ENCODE data around the gene CIAO2A.
"Not testable (repeated sequence)": the region's sequence is repeated elsewhere in the genome, so short reads cannot be mapped to it uniquely, and the experiment has no call there.

CIAO2A gene

DNA sequence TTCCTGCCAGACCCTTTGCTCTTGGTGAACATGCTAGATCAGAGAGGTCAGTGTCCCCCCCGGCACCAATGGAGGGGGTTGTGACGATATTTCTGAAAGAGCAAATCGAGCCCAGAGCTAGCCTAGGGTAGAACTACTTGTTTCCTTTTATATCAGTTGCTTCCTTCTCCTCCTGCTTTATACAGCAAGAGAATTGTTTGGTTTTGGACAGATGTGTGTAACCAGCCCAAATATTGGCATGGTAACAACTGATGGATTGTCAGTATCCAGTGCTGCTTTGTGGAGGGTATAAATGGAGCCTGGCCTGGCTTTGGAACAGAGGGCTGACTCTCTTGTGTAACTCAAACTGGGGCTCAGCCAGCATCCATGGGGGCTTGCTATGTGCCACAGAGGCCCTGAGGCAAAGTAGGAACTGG is 29.3 kb upstream of the CIAO2A start:
- DNase-seq (no peak), ATAC-seq (replicated peaks) (no peak)
- H3K9me3 Mint-ChIP-seq = no peaks in the 10 kb centered on the region
- H3K27me3 Mint-ChIP-seq = no peaks in the 10 kb centered on the region
- no peaks in the 10 kb centered on the region for H3K4me1 Mint-ChIP-seq
- no peak overlapping the region for H3K27ac Mint-ChIP-seq
- H3K36me3 Mint-ChIP-seq = peaks cover 25 to 38% of the 10 kb centered on the region in 2 donors
- H3K4me3 Mint-ChIP-seq = no peak overlapping the region

DNA sequence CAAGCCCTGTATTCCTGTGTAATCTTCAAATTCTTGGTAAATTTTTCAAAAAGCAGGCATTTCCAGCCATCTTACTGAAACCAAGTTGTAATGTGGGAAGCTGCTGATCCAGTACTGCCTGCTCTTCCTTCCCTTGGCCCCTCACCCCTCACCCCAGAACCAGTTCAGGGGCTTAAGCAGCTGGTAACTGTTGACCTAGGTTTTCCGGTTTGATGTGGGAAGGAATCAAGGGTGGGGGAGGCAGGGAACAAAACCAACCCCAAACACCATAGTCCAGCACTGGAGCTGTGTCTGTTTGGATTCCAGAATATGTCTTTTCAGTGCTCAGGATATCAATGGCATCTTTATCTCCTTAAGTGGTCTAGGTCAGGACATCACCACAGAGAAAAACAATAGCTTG is 28.8 kb upstream of the CIAO2A start:
- Mint-ChIP-seq H3K36me3 (peaks cover 22 to 36% of the 10 kb centered on the region in 2 donors), H3K4me3 (no peak overlapping the region), H3K4me1 (no peaks in the 10 kb centered on the region), H3K27me3 (no peaks in the 10 kb centered on the region), H3K9me3 (no peaks in the 10 kb centered on the region), H3K27ac (no peak overlapping the region)
- DNase-seq = no peak
- no peak for ATAC-seq (replicated peaks)

DNA sequence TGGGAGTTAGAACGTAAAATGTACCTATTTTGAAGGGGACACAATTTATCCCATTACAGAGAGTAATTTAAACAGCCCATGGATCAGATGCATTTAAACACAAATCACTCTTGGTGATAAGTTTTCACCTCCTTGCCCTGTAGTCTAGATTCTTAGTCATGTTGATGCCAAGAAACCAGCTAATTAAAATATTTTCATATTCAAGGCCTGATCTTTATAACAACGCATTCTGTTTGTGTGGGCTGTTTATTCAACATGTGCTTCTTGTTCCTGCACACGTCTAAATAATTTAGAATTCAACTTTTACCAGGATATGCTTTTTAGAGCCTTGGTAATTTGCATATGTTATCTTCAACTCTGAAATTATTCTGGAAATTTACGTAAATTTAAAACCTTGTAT is 28.0 kb upstream of the CIAO2A start:
- H3K36me3 Mint-ChIP-seq = peaks cover 25 to 38% of the 10 kb centered on the region in 2 donors

DNA sequence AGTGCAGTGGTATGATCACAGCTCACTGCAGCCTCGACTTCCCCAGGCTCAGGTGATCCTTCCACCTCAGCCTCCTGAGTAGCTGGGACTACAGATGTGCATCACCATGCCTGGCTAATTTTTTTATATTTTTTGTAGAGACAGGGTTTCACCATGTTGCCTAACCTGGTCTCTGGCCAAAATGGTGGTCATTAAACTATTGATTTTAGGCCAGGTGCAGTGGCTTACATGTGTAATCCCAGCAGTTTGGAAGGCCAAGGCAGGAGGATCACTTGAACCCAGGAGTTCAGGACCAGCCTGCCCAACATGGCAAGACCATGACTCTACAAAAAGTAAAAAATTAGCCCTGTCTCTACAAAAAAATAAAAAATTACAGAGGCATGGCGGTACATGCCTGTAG is 26.7 kb upstream of the CIAO2A start:
- not testable (repeated sequence) for H3K4me1 Mint-ChIP-seq; H3K4me3 Mint-ChIP-seq; H3K27me3 Mint-ChIP-seq; DNase-seq; H3K9me3 Mint-ChIP-seq; H3K27ac Mint-ChIP-seq; ATAC-seq (replicated peaks)
- peaks cover 25 to 32% of the 10 kb centered on the region in 2 donors for H3K36me3 Mint-ChIP-seq

More for the DNA sequence above, 28.0 kb upstream of the CIAO2A start:
- Mint-ChIP-seq H3K4me1 (no peaks in the 10 kb centered on the region), H3K4me3 (no peak overlapping the region), H3K9me3 (no peaks in the 10 kb centered on the region), H3K27me3 (no peaks in the 10 kb centered on the region), H3K27ac (no peak overlapping the region)
- no peak for DNase-seq
- no peak for ATAC-seq (replicated peaks)

DNA sequence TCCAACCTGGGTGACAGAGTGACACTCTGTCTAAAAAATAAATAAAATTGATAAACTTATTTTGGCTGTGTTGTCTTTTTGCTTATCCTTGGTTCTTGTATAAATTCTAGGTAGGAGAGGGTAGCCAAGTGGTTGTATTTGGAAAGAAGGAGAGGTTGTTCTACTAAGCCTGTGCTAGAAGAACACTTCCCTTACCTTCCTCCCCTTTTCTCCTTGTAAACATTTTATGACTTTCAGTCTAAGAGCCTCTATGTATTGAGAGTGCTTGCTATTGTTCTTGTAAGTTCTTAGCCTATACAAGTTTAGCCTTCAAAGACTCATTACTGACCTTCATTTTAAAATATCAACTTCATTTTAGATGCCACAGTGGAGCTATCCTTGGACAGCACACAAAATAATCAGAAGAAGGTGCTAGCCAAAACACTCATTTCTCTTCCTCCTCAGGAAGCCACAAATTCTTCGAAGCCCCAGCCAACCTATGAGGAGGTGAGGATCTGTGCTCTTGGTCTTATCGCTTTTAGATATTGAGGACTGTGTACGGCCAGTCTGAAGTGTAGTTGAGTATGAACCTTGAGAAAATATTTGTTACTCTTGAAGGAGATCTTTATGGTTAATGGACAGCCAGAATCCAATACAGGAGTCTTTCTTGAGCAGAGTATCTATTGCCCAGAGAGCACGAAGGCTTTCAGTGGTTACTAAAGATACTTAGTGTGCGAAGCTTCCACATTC is 24.3 kb upstream of the CIAO2A start:
- Mint-ChIP-seq H3K27ac (no peak overlapping the region), H3K36me3 (peaks cover 30 to 39% of the 10 kb centered on the region in 2 donors), H3K9me3 (no peaks in the 10 kb centered on the region), H3K27me3 (no peaks in the 10 kb centered on the region), H3K4me1 (peaks cover 5 to 13% of the 10 kb centered on the region in 2 donors), H3K4me3 (no peak overlapping the region)
- no peak for DNase-seq
- no peak for ATAC-seq (replicated peaks)

DNA sequence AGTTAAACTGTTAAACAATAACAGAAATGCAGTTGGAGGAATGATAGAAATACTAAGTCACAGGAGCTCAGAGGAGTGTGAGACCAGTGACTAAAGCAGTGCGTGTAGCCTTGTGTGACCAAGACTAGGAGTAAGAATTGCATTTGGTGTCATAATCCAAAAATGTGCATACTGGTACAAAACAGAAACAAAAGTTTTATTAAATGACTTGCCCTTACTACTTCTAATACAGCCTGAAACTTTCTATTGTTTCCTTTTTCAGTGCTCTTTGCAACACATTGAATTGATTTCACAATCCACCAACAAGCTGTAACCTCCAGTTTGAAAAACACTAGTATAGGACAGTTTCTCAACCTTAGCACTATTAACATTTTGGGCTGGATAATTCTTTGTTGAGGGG is 19.3 kb upstream of the CIAO2A start:
- peak in 1 of 2 donors; percentile 30 for ATAC-seq (replicated peaks)

DNA sequence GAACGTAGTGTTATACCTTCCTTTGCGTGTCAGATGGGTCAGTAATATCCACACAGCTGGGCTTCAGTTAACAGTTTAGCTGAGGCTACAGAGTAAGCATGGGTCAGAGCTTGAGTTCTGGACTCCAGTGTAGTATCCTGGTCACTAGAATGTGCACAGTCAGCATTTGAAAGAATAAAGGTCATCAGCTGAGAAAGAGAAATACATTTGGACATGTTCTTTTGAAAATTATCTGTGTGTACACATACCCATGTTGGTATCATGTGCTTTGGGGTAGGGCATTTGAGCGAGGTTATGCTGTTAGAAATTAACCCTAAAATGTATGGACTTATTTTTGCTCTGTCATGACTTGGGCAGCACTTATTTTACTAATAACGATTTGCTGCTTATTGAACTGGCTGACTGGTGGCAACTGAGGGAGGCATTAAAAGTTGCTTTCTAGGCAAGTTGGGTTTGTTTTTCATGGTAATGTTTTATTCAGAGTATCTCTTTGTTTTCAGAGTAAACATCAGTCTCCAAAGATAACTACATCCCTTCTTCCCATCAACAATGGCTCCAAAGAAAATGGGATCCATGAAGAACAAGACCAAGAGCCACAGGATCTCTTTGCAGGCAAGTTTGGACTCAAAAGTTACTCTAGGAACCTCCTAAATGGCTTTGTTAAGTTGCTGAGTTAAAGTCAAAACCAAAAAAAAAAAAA is 18.6 kb upstream of the CIAO2A start:
- no peak overlapping the region for H3K27ac Mint-ChIP-seq
- no peak overlapping the region for H3K4me3 Mint-ChIP-seq
- peaks cover 29 to 63% of the 10 kb centered on the region in 2 donors for H3K4me1 Mint-ChIP-seq

More for the DNA sequence above, 19.3 kb upstream of the CIAO2A start:
- peaks cover 28 to 39% of the 10 kb centered on the region in 2 donors for H3K36me3 Mint-ChIP-seq
- peaks cover 29 to 56% of the 10 kb centered on the region in 2 donors for H3K4me1 Mint-ChIP-seq
- DNase-seq = no peak
- H3K27ac Mint-ChIP-seq = peak overlapping the region; percentile 65
- no peaks in the 10 kb centered on the region for H3K27me3 Mint-ChIP-seq
- no peak overlapping the region for H3K4me3 Mint-ChIP-seq
- H3K9me3 Mint-ChIP-seq = no peaks in the 10 kb centered on the region

DNA sequence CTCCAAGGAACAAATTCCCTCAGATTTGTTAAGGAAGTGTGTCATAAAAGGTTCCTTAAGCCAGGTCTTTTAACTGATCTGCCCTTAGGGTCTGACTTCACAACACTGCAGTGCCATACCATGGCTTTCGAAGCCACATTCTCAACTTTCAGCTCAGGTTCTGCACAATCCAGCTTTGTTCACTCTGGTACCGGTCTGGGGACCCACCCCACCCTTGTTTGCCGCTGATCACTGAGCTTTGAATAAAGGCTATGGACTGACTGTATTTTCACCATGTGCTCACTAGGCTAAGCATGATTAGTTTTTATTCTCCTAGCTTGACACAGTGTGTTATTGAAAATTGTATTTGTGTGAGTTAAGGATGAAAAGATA is 18.0 kb upstream of the CIAO2A start:
- no peak for DNase-seq
- Mint-ChIP-seq H3K36me3 (peaks cover 25 to 32% of the 10 kb centered on the region in 2 donors), H3K4me1 (peaks cover 35 to 68% of the 10 kb centered on the region in 2 donors), H3K4me3 (no peak overlapping the region), H3K27ac (peak overlapping the region; percentile 86), H3K9me3 (no peaks in the 10 kb centered on the region), H3K27me3 (no peaks in the 10 kb centered on the region)
- peak; percentile 18 to 21 for ATAC-seq (replicated peaks)

More for the DNA sequence above, 18.6 kb upstream of the CIAO2A start:
- ATAC-seq (replicated peaks) (no peak), DNase-seq (no peak)
- peaks cover 28 to 36% of the 10 kb centered on the region in 2 donors for H3K36me3 Mint-ChIP-seq
- H3K9me3 Mint-ChIP-seq = no peaks in the 10 kb centered on the region
- no peaks in the 10 kb centered on the region for H3K27me3 Mint-ChIP-seq

DNA sequence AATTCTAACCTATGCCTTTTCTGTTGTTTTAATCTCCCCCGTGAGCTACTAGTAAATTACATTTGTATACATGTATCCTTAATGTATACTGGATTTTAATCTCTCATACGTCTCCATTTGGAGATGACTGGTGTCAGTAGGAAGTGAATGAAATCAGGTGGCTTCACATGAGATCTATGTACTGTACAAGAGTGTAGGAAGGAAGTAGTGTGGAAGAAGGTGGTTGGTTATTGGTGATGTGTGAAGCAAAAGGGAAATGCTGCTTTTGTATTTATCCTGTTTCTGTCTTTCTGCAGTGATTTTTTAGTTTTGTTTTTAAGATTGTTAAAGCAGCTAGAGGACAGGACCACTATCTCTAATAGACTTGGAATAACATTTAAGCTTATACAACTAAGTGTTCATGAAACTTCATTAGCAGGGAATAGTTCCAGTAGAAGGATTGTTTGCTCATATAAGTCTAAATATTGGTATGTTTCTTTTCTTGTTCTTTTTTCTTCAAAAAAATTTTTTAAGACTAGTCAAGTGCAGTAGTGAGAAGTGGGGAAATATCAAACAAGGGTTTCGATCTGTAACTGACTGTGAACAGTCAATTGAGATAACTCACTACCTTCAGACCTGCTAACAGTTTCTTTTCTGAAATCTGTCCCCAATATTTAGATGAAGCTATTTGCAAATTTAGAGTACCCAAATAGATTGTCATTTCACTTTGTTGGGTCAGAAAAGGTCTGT is 17.5 kb upstream of the CIAO2A start:
- ATAC-seq (replicated peaks) (peak; percentile 85 to 95), DNase-seq (no peak)
- Mint-ChIP-seq H3K9me3 (no peaks in the 10 kb centered on the region), H3K4me1 (peaks cover 40 to 74% of the 10 kb centered on the region in 2 donors), H3K27ac (peak overlapping the region; percentile 86), H3K27me3 (no peaks in the 10 kb centered on the region), H3K36me3 (peaks cover 25 to 32% of the 10 kb centered on the region in 2 donors), H3K4me3 (peak overlapping the region in 1 of 2 donors; percentile 37)

DNA sequence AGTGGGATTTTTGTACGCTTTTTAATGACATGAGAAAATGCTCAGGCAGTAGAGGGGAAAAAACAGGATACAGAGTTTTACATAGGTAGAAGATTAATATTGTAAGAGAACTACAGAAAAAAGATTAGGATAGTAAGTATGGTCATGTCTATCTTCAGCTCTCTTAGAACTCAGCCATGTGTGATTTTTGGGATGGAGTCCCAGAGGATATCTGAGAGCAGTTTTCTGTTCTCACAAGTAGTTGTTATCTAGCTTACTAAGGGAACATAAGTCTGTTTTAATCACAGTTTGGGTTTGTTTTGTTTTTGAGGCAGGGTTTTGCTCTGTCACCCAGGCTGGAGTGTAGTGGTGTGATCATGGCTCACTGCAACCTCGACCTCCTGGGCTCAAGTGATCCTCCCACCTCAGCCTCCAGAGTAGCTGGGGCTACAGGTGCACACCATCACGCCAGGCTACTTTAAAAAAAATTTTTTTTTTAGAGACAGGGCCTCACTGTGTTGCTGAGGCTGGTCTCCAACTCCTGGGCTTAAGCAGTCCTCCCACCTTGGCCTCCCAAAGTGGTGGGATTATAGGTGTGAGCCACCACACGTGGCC is 16.6 kb upstream of the CIAO2A start:
- H3K9me3 Mint-ChIP-seq; H3K4me3 Mint-ChIP-seq; DNase-seq; ATAC-seq (replicated peaks); H3K27me3 Mint-ChIP-seq: not testable (repeated sequence)
- peaks cover 25 to 32% of the 10 kb centered on the region in 2 donors for H3K36me3 Mint-ChIP-seq
- H3K4me1 Mint-ChIP-seq = peaks cover 40 to 74% of the 10 kb centered on the region in 2 donors
- H3K27ac Mint-ChIP-seq = peak overlapping the region; percentile 86

DNA sequence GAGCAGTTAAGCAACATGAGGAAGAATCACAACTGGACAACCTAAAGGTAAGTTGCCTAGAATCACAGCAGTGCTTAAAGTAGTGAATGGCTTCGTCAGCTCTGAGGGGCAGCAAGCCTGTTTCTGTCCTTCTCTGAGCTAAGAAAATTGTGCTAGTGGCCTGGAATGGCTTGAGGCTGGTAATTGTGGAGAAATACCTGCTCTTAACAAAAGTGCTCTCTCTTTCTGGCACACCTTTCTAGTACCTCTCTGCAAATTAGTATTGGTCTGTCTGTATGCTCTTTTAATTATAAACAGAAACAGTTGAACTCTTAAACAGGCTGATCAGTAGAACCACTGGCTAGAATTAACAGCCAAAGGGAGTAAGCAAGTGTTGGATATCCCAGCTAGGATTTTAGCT is 13.7 kb upstream of the CIAO2A start:
- Mint-ChIP-seq H3K36me3 (peaks cover 13 to 19% of the 10 kb centered on the region in 2 donors), H3K9me3 (no peaks in the 10 kb centered on the region), H3K4me3 (no peak overlapping the region), H3K27me3 (no peaks in the 10 kb centered on the region), H3K4me1 (peaks cover 35 to 69% of the 10 kb centered on the region in 2 donors), H3K27ac (peak overlapping the region; percentile 56)
- DNase-seq (no peak), ATAC-seq (replicated peaks) (no peak)

DNA sequence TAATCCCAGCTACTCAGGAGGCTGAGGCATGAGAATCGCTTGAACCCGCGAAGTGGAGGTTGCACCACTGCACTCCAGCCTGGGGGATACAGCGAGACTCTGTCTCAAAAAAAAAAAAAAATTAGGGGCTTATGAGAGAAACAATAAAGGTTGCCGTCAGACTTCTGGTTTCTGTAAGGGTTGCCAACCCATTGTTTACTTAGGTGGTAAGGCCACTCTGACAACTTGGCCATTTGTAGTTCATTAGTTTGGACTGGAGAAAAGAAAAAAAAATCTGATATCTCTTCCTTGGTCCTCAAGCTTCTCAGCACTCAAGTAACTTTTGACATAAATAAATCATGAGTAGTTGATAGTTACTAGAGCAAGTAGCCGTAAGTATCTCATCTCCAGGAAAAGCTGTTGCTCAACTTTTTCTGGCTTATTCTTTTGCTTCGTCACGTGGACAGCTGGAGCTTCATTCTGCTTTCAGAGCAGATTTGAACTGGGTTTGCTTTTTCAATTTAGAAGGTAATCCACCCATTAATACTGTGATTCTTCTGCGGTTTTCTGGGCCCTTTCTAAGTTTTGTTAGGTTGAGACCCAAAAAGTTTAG is 11.6 kb upstream of the CIAO2A start:
- no peak for ATAC-seq (replicated peaks)
- no peak for DNase-seq
- peaks cover 24 to 63% of the 10 kb centered on the region in 2 donors for H3K4me1 Mint-ChIP-seq

DNA sequence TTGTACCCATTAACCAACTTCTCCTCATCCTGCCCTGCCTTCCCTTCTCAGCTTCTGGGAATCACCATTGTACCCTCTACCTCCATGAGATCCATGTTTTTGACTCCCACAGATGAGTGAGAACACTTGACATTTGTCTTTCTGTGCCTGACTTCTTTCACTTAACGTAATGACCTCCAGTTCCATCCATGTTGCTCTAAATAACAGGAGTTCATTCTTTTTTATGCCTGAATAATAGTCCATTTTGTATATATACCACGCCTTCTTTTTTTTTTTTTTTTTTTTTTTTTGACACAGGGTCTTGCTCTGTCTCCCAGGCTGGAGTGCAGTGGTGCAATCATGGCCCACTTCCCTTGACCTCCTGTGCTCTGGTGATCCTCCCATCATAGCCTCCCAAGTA is 8.9 kb upstream of the CIAO2A start:
- no peaks in the 10 kb centered on the region for H3K27me3 Mint-ChIP-seq
- DNase-seq = no peak
- peaks cover 27 to 59% of the 10 kb centered on the region in 2 donors for H3K4me1 Mint-ChIP-seq
- peaks cover 4 to 17% of the 10 kb centered on the region in 2 donors for H3K36me3 Mint-ChIP-seq
- no peak overlapping the region for H3K4me3 Mint-ChIP-seq
- H3K9me3 Mint-ChIP-seq = no peaks in the 10 kb centered on the region
- no peak for ATAC-seq (replicated peaks)
- no peak overlapping the region for H3K27ac Mint-ChIP-seq

More for the DNA sequence above, 11.6 kb upstream of the CIAO2A start:
- no peaks in the 10 kb centered on the region for H3K27me3 Mint-ChIP-seq
- H3K9me3 Mint-ChIP-seq = no peaks in the 10 kb centered on the region
- H3K4me3 Mint-ChIP-seq = no peak overlapping the region
- H3K27ac Mint-ChIP-seq = no peak overlapping the region
- peaks cover 9 to 16% of the 10 kb centered on the region in 2 donors for H3K36me3 Mint-ChIP-seq

DNA sequence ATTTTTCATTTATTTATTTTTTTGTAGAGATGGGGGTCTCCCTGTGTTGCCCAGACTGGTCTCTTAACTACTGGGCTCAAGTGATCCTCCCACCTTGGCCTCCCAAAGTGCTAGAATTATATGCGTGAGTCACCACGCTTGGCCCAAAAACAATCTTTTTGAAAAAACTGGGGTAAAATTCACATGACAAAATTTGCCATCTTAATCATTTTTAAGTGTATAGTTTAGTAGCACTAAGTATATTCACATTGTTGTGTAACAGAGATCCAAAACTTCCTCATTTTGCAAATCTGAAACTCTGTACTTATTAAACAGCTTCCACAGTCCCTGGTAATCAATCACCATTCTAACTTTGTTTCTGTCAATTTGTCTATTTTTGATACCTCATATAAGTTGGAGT is 7.3 kb upstream of the CIAO2A start:
- Mint-ChIP-seq H3K27ac (peak overlapping the region; percentile 25), H3K4me3 (no peak overlapping the region), H3K27me3 (no peaks in the 10 kb centered on the region), H3K36me3 (peaks cover 4 to 17% of the 10 kb centered on the region in 2 donors), H3K9me3 (no peaks in the 10 kb centered on the region), H3K4me1 (peaks cover 20 to 58% of the 10 kb centered on the region in 2 donors)
- ATAC-seq (replicated peaks) = peak in 1 of 2 donors; percentile 36
- DNase-seq = no peak

Data from stimulated activated naive B cell treated with anti-CD40 and anti-IgM and Interleukin-4, amounts not matched to agents 10 μg/mL and 1 μg/mL and 100 μg/mL, for 72 hours (primary cell).